ENCODE measurements around the gene SPZ1.

DNA sequence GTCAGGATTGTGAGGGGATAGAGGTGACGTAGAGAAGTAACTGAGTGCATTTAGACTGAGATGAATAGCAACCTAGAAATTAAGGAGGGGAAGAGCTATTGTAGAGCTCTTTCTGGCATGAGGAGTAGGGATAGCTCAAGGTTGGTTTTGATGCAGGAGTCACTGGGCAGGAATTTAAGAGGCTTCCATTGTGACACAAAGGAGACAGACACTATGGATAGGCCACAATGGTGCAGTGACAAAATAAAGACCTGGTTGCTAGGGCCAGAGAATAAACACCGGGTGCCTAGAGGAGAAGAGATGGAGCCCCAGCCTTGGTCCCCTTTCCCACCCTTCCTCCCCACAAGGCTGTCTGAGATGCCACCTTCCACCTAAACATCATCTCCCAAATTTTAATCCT lies at the start of gene SPZ1:
- TF ChIP-seq, protein P1, sequence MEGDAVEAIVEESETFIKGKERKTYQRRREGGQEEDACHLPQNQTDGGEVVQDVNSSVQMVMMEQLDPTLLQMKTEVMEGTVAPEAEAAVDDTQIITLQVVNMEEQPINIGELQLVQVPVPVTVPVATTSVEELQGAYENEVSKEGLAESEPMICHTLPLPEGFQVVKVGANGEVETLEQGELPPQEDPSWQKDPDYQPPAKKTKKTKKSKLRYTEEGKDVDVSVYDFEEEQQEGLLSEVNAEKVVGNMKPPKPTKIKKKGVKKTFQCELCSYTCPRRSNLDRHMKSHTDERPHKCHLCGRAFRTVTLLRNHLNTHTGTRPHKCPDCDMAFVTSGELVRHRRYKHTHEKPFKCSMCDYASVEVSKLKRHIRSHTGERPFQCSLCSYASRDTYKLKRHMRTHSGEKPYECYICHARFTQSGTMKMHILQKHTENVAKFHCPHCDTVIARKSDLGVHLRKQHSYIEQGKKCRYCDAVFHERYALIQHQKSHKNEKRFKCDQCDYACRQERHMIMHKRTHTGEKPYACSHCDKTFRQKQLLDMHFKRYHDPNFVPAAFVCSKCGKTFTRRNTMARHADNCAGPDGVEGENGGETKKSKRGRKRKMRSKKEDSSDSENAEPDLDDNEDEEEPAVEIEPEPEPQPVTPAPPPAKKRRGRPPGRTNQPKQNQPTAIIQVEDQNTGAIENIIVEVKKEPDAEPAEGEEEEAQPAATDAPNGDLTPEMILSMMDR (IDR thresholded peaks at IDR 0.05; ENCODE audit: borderline replicate concordance, extremely low read depth, low read length, poor library complexity, severe bottlenecking), result no peak
- no peak for TF ChIP-seq EZH2 (IDR thresholded peaks at IDR 0.05; ENCODE audit: borderline replicate concordance, low read depth, low read length, severe bottlenecking)
